Stimulated activated naive CD8-positive, alpha-beta T cell treated with anti-CD3 and anti-CD28 coated beads, Interleukin-15, Interleukin-2, amounts not matched to agents 100 U/mL and 50 U/mL, for 24 hours (primary cell): Measurements from ENCODE around the gene ARHGEF28.

Source experiments
- ATAC-seq: fragments of 150-1000 bp; cut with Tn5 transposase; one replicate; pipeline ENCODE4 v1.10.0; 2021
- DNase-seq: peaks from one replicate; pipeline ENCODE4 v3.0.0; 2021

The ARHGEF28 gene

GRCh38 chr5:73746608-73747007, 120.6 kb downstream of the ARHGEF28 start:
- DNase-seq (no peak), ATAC-seq (no peak)

- ATAC-seq (no peak), DNase-seq (no peak)
Measured at GRCh38 chr5:73747696-73748380, 121.8 kb downstream of the ARHGEF28 start.

GRCh38 chr5:73748510-73749400, 122.8 kb downstream of the ARHGEF28 start:
- no peak for ATAC-seq
- DNase-seq, result no peak

GRCh38 chr5:73749485-73750270, 123.7 kb downstream of the ARHGEF28 start:
- DNase-seq (no peak), ATAC-seq (no peak)

- DNase-seq (no peak), ATAC-seq (no peak)
Measured at GRCh38 chr5:73751254-73751914, 125.4 kb downstream of the ARHGEF28 start.

GRCh38 chr5:73754254-73754653, 128.3 kb downstream of the ARHGEF28 start:
- DNase-seq (no peak), ATAC-seq (no peak)

- DNase-seq, result no peak
- ATAC-seq, result no peak
Measured at GRCh38 chr5:73757416-73757815, 131.4 kb downstream of the ARHGEF28 start.

- no peak for DNase-seq
- ATAC-seq, result no peak
Measured at GRCh38 chr5:73759771-73760170, 133.8 kb downstream of the ARHGEF28 start.

GRCh38 chr5:73763300-73764032, 137.5 kb downstream of the ARHGEF28 start:
- ATAC-seq (no peak), DNase-seq (no peak)

- ATAC-seq, result no peak
- DNase-seq, result no peak
Measured at GRCh38 chr5:73764586-73764985, 138.6 kb downstream of the ARHGEF28 start.

- ATAC-seq (no peak), DNase-seq (no peak)
Measured at GRCh38 chr5:73764996-73765395, 139.0 kb downstream of the ARHGEF28 start.

GRCh38 chr5:73766902-73767301, 140.9 kb downstream of the ARHGEF28 start:
- ATAC-seq (no peak), DNase-seq (no peak)

- no peak for ATAC-seq
- DNase-seq, result no peak
Measured at GRCh38 chr5:73770172-73771025, 144.4 kb downstream of the ARHGEF28 start.

GRCh38 chr5:73774924-73775323, 148.9 kb downstream of the ARHGEF28 start:
- DNase-seq (no peak), ATAC-seq (no peak)

GRCh38 chr5:73776405-73776804, 150.4 kb downstream of the ARHGEF28 start:
- ATAC-seq (no peak), DNase-seq (no peak)

GRCh38 chr5:73777192-73777591, 151.2 kb downstream of the ARHGEF28 start:
- ATAC-seq, result no peak
- DNase-seq, result no peak

- ATAC-seq (no peak), DNase-seq (no peak)
Measured at GRCh38 chr5:73780302-73781080, 154.5 kb downstream of the ARHGEF28 start.

GRCh38 chr5:73781107-73781768, 155.2 kb downstream of the ARHGEF28 start:
- DNase-seq (no peak), ATAC-seq (no peak)

GRCh38 chr5:73783828-73784227, 157.8 kb downstream of the ARHGEF28 start:
- DNase-seq (no peak), ATAC-seq (no peak)
